HEK293 (cell line): ENCODE measurements around the gene BTBD9.

Experiments used
- CTCF ChIA-PET: fragments of 350-600 bp; formaldehyde crosslinking; extraction: SDS; loops from one replicate; lab custom pipeline; 2021; ENCODE audit warnings: antibody characterized with exemption; lab: Yijun Ruan, JAX
- POLR2A ChIA-PET: fragments of 300-600 bp; formaldehyde crosslinking; extraction: SDS; loops from one replicate; lab custom pipeline; 2020; ENCODE audit warnings: antibody characterized with exemption, inconsistent platforms; lab: Yijun Ruan, JAX
- H3K27ac ChIP-seq: fragments of 200-500 bp; sonication (Bioruptor generic); 2 replicates; pipeline ENCODE4 v1.5.1; 2014; ENCODE audit warnings: low read depth, low read length, control low read depth, inconsistent platforms; ENCODE audit errors: extremely low read depth
- H3K36me3 ChIP-seq, 2 experiments: fragments of 200-500 bp in 1 of 2; sonication (Bioruptor generic) in 1 of 2; 1 replicate in 1 of 2; 2 replicates in 1 of 2; pipeline ENCODE4 v1.5.1; 2014 to 2017; ENCODE audit warnings: inconsistent platforms in 2 of 2, low read length in 2 of 2; ENCODE audit not compliant: control insufficient read depth in 2 of 2, insufficient read depth in 1 of 2
- H3K4me1 ChIP-seq: fragments of 200-500 bp; sonication (Bioruptor generic); 2 replicates; pipeline ENCODE4 v1.5.1; 2014; ENCODE audit warnings: mild to moderate bottlenecking, low read length, inconsistent platforms; ENCODE audit not compliant: control insufficient read depth, insufficient read depth
- H3K4me3 ChIP-seq: 2 replicates; pipeline ENCODE4 v1.5.1; 2011; ENCODE audit warnings: low read depth, mild to moderate bottlenecking, control low read depth, low read length, moderate library complexity
- H3K9me3 ChIP-seq: fragments of 200-500 bp; sonication (Bioruptor generic); 2 replicates; pipeline ENCODE4 v1.5.1; 2014; ENCODE audit warnings: low read depth, low read length, inconsistent platforms; ENCODE audit not compliant: control insufficient read depth, insufficient read depth
- EGR2 ChIP-seq: fragments of 450-650 bp; formaldehyde crosslinking; IDR thresholded peaks from 2 replicates; pipeline ENCODE4 v1.5.1; 2016; ENCODE audit warnings: low read depth, missing biosample characterization, missing genetic modification characterization
- HOXC10 ChIP-seq: sonication (generic); formaldehyde crosslinking; IDR thresholded peaks from 2 replicates; pipeline ENCODE4 v1.8.1; 2023; ENCODE audit warnings: mild to moderate bottlenecking, missing genetic modification reagents
- HOXD13 ChIP-seq: sonication (generic); formaldehyde crosslinking; IDR thresholded peaks from 2 replicates; pipeline ENCODE4 v1.8.0; 2022; ENCODE audit warnings: missing genetic modification reagents, borderline replicate concordance
- KLF10 ChIP-seq: fragments of 450-650 bp; IDR thresholded peaks from 2 replicates; pipeline ENCODE4 v1.5.1; 2018; ENCODE audit warnings: missing biosample characterization, mild to moderate bottlenecking, missing genetic modification characterization
- MYNN ChIP-seq: fragments of 450-650 bp; formaldehyde crosslinking; IDR thresholded peaks from 2 replicates; pipeline ENCODE4 v1.5.1; 2016; ENCODE audit warnings: missing biosample characterization, missing genetic modification characterization, borderline replicate concordance
- PRDM6 ChIP-seq: fragments of 450-650 bp; formaldehyde crosslinking; IDR thresholded peaks from 2 replicates; pipeline ENCODE4 v1.5.1; 2017; ENCODE audit warnings: missing biosample characterization, missing genetic modification characterization
- SP7 ChIP-seq: fragments of 450-650 bp; formaldehyde crosslinking; IDR thresholded peaks from 2 replicates; pipeline ENCODE4 v1.5.1; 2016; ENCODE audit warnings: missing biosample characterization, missing genetic modification characterization
- ZBTB17 ChIP-seq: fragments of 450-650 bp; formaldehyde crosslinking; IDR thresholded peaks from 2 replicates; pipeline ENCODE4 v1.5.1; 2016; ENCODE audit warnings: missing biosample characterization, missing genetic modification characterization
- ZBTB20 ChIP-seq: fragments of 450-650 bp; formaldehyde crosslinking; IDR thresholded peaks from 2 replicates; pipeline ENCODE4 v1.5.1; 2016; ENCODE audit warnings: missing biosample characterization, missing genetic modification characterization
- ZFP41 ChIP-seq: fragments of 450-650 bp; formaldehyde crosslinking; IDR thresholded peaks from 2 replicates; pipeline ENCODE4 v1.5.1; 2016; ENCODE audit warnings: missing biosample characterization, missing genetic modification characterization, borderline replicate concordance
- ZNF10 ChIP-seq: fragments of 450-650 bp; formaldehyde crosslinking; IDR thresholded peaks from 2 replicates; pipeline ENCODE4 v1.5.1; 2017; ENCODE audit warnings: missing biosample characterization, missing genetic modification characterization
- ZNF148 ChIP-seq: fragments of 450-650 bp; formaldehyde crosslinking; IDR thresholded peaks from 2 replicates; pipeline ENCODE4 v1.5.0; 2017; ENCODE audit warnings: missing biosample characterization, missing genetic modification characterization, borderline replicate concordance
- ZNF221 ChIP-seq: fragments of 450-650 bp; formaldehyde crosslinking; IDR thresholded peaks from 2 replicates; pipeline ENCODE4 v1.5.1; 2017; ENCODE audit warnings: missing biosample characterization, missing genetic modification characterization, borderline replicate concordance
- ZNF350 ChIP-seq: fragments of 450-650 bp; formaldehyde crosslinking; IDR thresholded peaks from 2 replicates; pipeline ENCODE4 v1.5.0; 2017; ENCODE audit warnings: missing biosample characterization, mild to moderate bottlenecking, missing genetic modification characterization
- ZNF394 ChIP-seq: fragments of 450-650 bp; formaldehyde crosslinking; IDR thresholded peaks from 2 replicates; pipeline ENCODE4 v1.5.1; 2016; ENCODE audit warnings: missing biosample characterization, missing genetic modification characterization, mild to moderate bottlenecking, moderate library complexity, borderline replicate concordance
- ZNF600 ChIP-seq: fragments of 450-650 bp; formaldehyde crosslinking; IDR thresholded peaks from 2 replicates; pipeline ENCODE4 v1.5.1; 2016; ENCODE audit warnings: missing biosample characterization, missing genetic modification characterization
- ZNF623 ChIP-seq: fragments of 450-650 bp; formaldehyde crosslinking; IDR thresholded peaks from 2 replicates; pipeline ENCODE4 v1.5.1; 2016; ENCODE audit warnings: missing biosample characterization, missing genetic modification characterization
- ZNF624 ChIP-seq: fragments of 450-650 bp; formaldehyde crosslinking; IDR thresholded peaks from 2 replicates; pipeline ENCODE4 v1.5.1; 2017; ENCODE audit warnings: missing biosample characterization, missing genetic modification characterization
- ZNF629 ChIP-seq: fragments of 450-650 bp; formaldehyde crosslinking; IDR thresholded peaks from 2 replicates; pipeline ENCODE4 v1.5.1; 2017; ENCODE audit warnings: missing biosample characterization, missing genetic modification characterization
- ZNF658 ChIP-seq: fragments of 450-650 bp; formaldehyde crosslinking; IDR thresholded peaks from 2 replicates; pipeline ENCODE4; 2016; ENCODE audit warnings: missing biosample characterization, missing genetic modification characterization
- ZNF660 ChIP-seq: fragments of 450-650 bp; IDR thresholded peaks from 2 replicates; pipeline ENCODE4 v1.5.1; 2018; ENCODE audit warnings: missing biosample characterization, mild to moderate bottlenecking, missing genetic modification characterization
- ZNF664 ChIP-seq: fragments of 450-650 bp; formaldehyde crosslinking; IDR thresholded peaks from 2 replicates; pipeline ENCODE4 v1.5.1; 2016; ENCODE audit warnings: missing biosample characterization, missing genetic modification characterization
- ZNF670 ChIP-seq: fragments of 450-650 bp; formaldehyde crosslinking; IDR thresholded peaks from 2 replicates; pipeline ENCODE4 v1.5.1; 2016; ENCODE audit warnings: missing biosample characterization, missing genetic modification characterization, low read depth
- ZNF677 ChIP-seq: fragments of 450-650 bp; IDR thresholded peaks from 2 replicates; pipeline ENCODE4 v1.5.0; 2018; ENCODE audit warnings: missing biosample characterization, mild to moderate bottlenecking, missing genetic modification characterization, moderate library complexity
- ZNF707 ChIP-seq: fragments of 450-650 bp; formaldehyde crosslinking; IDR thresholded peaks from 2 replicates; pipeline ENCODE4 v1.5.1; 2016; ENCODE audit warnings: missing biosample characterization, missing genetic modification characterization
- ZNF768 ChIP-seq: fragments of 450-650 bp; formaldehyde crosslinking; IDR thresholded peaks from 2 replicates; pipeline ENCODE4 v1.5.1; 2018; ENCODE audit warnings: missing biosample characterization, mild to moderate bottlenecking, missing genetic modification characterization
- ZNF777 ChIP-seq: fragments of 450-650 bp; formaldehyde crosslinking; IDR thresholded peaks from 2 replicates; pipeline ENCODE4 v1.5.1; 2017; ENCODE audit warnings: missing biosample characterization, missing genetic modification characterization, borderline replicate concordance
- ZNF785 ChIP-seq: fragments of 450-650 bp; formaldehyde crosslinking; IDR thresholded peaks from 2 replicates; pipeline ENCODE4 v1.5.1; 2016; ENCODE audit warnings: missing biosample characterization, missing genetic modification characterization
- ZSCAN16 ChIP-seq: fragments of 450-650 bp; formaldehyde crosslinking; IDR thresholded peaks from 2 replicates; pipeline ENCODE4 v1.5.1; 2016; ENCODE audit warnings: missing biosample characterization, missing genetic modification characterization

The BTBD9 gene

DNA sequence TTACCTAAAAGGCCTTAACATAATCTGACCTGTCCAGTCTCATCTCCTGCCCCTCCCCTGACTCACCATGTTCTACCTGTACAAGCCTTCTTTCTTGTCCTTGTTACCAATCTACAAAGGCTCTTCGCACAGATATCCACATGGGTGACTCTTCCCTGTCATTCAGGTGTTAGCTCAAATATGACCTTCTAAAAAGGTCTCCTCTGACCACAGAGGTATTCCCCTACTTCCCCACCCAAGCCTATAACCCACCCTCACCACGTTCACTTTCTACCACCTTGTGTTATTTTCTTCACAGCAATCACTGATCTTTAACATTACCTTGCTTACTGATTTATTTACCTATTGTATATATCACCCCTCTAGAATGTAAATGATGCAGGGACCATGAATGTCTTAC is 96.7 kb downstream of the BTBD9 start:
- no peak overlapping the region for H3K4me3 ChIP-seq
- no peaks in the 10 kb centered on the region for H3K4me1 ChIP-seq
- POLR2A ChIA-PET = no interaction called here
- H3K36me3 ChIP-seq = no peaks in the 10 kb centered on the region
- no peak overlapping the region for H3K27ac ChIP-seq
- H3K9me3 ChIP-seq = no peaks in the 10 kb centered on the region
- TF ChIP-seq ZNF623 (tag by site-specific recombination) (no peak), KLF10 (tag by site-specific recombination) (no peak), ZNF600 (tag by site-specific recombination) (no peak), ZNF658 (no peak), ZNF394 (tag by site-specific recombination) (no peak)
- TF ChIP-seq, all 188 proteins: peak for 0
- CTCF ChIA-PET = interaction anchor here (0.6 kb wide), 1 partner anchor 252 kb away, joined by 7 read pairs; no protein-coding TSS in a partner anchor

GRCh38 chr6:38542031-38542430 is 97.7 kb downstream of the BTBD9 start:
- POLR2A ChIA-PET = no interaction called here
- Histone ChIP-seq H3K9me3 (no peaks in the 10 kb centered on the region), H3K36me3 (no peaks in the 10 kb centered on the region), H3K4me1 (no peaks in the 10 kb centered on the region), H3K27ac (no peak overlapping the region), H3K4me3 (no peak overlapping the region)
- CTCF ChIA-PET = no interaction called here
- no peak for TF ChIP-seq HOXC10
- no peak for TF ChIP-seq ZNF221 (tag by site-specific recombination)
- no peak for TF ChIP-seq PRDM6 (tag by site-specific recombination)
- no peak for TF ChIP-seq ZSCAN16 (tag by site-specific recombination)
- TF ChIP-seq ZBTB20 (tag by site-specific recombination) = no peak
- TF ChIP-seq ZBTB17 (tag by site-specific recombination) = no peak
- no peak for TF ChIP-seq ZNF394 (tag by site-specific recombination)
- no peak for TF ChIP-seq ZNF785
- TF ChIP-seq ZNF10 (tag by site-specific recombination) = no peak
- TF ChIP-seq ZNF768 (tag by site-specific recombination) = no peak
- no peak for TF ChIP-seq ZNF660 (tag by site-specific recombination)
- TF ChIP-seq ZNF629 (tag by site-specific recombination) = no peak
- no peak for TF ChIP-seq ZFP41 (tag by site-specific recombination)
- TF ChIP-seq ZNF664 (tag by site-specific recombination) = no peak
- no peak for TF ChIP-seq ZNF670
- no peak for TF ChIP-seq MYNN

DNA sequence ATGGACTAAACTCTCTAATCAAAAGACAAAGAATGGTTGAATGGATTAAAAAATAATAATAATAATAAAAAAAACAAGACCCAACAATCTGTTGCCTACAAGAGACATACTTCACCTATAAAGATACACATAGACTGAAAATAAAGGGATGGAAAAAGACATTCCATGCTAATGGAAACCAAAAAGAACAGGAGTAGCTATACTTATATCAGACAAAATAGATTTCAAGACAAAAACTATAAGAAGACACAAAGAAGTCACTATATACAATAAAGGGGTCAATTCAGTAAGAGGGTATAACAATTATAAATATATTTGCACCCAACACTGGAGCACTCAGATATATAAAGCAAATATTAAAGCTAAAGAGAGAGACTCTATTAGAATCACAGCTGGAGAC is 106.7 kb downstream of the BTBD9 start:
- CTCF ChIA-PET = no interaction called here
- Histone ChIP-seq H3K4me1 (no peaks in the 10 kb centered on the region), H3K27ac (no peak overlapping the region), H3K4me3 (no peak overlapping the region), H3K9me3 (no peaks in the 10 kb centered on the region), H3K36me3 (no peaks in the 10 kb centered on the region)
- TF ChIP-seq ZNF670 (no peak), ZNF677 (peak; percentile 91)
- POLR2A ChIA-PET = no interaction called here

DNA sequence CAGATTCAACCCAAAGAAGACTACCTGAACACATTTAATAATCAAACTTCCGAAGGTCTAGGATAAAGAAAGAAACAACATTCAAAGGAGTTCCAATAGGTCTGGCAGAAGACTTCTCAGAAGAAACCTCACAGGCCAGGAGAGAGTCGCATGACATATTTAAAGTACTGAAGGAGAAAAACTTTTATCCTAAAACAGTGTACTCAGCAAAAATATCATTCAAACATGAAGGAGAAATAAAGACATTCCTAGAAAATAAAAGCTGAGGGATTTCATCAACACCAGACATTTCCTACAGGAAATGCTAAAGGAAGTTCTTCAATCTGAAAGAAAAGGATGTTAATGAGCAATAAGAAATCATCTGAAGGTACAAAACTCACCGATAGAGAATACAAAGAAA is 108.6 kb downstream of the BTBD9 start:
- Histone ChIP-seq H3K27ac (no peak overlapping the region), H3K4me3 (no peak overlapping the region), H3K36me3 (no peaks in the 10 kb centered on the region), H3K4me1 (no peaks in the 10 kb centered on the region), H3K9me3 (no peaks in the 10 kb centered on the region)
- ChIA-PET POLR2A (no interaction called here), CTCF (no interaction called here)
- TF ChIP-seq ZNF624 (tag by site-specific recombination) (no peak), SP7 (tag by site-specific recombination) (no peak), ZNF10 (tag by site-specific recombination) (no peak), HOXD13 (no peak), ZNF777 (tag by site-specific recombination) (no peak), ZNF350 (tag by site-specific recombination) (no peak), KLF10 (tag by site-specific recombination) (no peak), EGR2 (tag by site-specific recombination) (no peak), ZNF707 (tag by site-specific recombination) (no peak), ZNF148 (tag by site-specific recombination) (no peak)
